H9 (cell line): ENCODE measurements around the gene C14orf132. TPM values are rescaled to one million over a fixed set of nuclear protein-coding genes. Genes with fewer than 3 reads are reported as not detected.

Experiments
- DNase-seq: peaks from one replicate; pipeline ENCODE4 v3.0.0-alpha.2; 2017
- H2AFZ ChIP-seq: one replicate; pipeline ENCODE4 v1.6.1; 2013; ENCODE audit warnings: mild to moderate bottlenecking, low read length, control low read depth, moderate library complexity
- H2AK5ac ChIP-seq: 2 replicates; pipeline ENCODE4 v1.6.1; 2013; ENCODE audit warnings: low read length, control low read depth, mixed read lengths; ENCODE audit not compliant: insufficient read length
- H2BK120ac ChIP-seq: one replicate; pipeline ENCODE4 v1.6.1; 2013; ENCODE audit warnings: low read depth, mild to moderate bottlenecking, low read length, control low read depth, inconsistent platforms; ENCODE audit not compliant: poor library complexity, severe bottlenecking
- H2BK12ac ChIP-seq: 2 replicates; pipeline ENCODE4 v1.6.1; 2013; ENCODE audit warnings: low read length, control low read depth, mixed read lengths, low read depth; ENCODE audit not compliant: insufficient read length
- H2BK15ac ChIP-seq: 2 replicates; pipeline ENCODE4 v1.6.1; 2013; ENCODE audit warnings: low read depth, low read length, control low read depth
- H2BK20ac ChIP-seq: one replicate; pipeline ENCODE4 v1.6.1; 2013; ENCODE audit warnings: low read depth, mild to moderate bottlenecking, low read length, control low read depth, inconsistent platforms; ENCODE audit not compliant: poor library complexity, severe bottlenecking
- H2BK5ac ChIP-seq: 2 replicates; pipeline ENCODE4 v1.6.1; 2013; ENCODE audit warnings: low read length, control low read depth, mixed read lengths; ENCODE audit not compliant: insufficient read length
- H3K14ac ChIP-seq: 2 replicates; pipeline ENCODE4 v1.6.1; 2013; ENCODE audit warnings: low read length, control low read depth; ENCODE audit not compliant: insufficient read depth
- H3K18ac ChIP-seq: 2 replicates; pipeline ENCODE4 v1.6.1; 2013; ENCODE audit warnings: low read depth, mild to moderate bottlenecking, mixed read lengths, low read length, control low read depth; ENCODE audit not compliant: insufficient read length
- H3K23ac ChIP-seq: 2 replicates; pipeline ENCODE4 v1.6.1; 2013; ENCODE audit warnings: low read length, control low read depth, mixed read lengths, low read depth; ENCODE audit not compliant: insufficient read length
- H3K23me2 ChIP-seq: 2 replicates; pipeline ENCODE4 v1.6.1; 2013; ENCODE audit warnings: low read depth, mild to moderate bottlenecking, mixed read lengths, low read length, control low read depth; ENCODE audit not compliant: insufficient read length, poor library complexity, severe bottlenecking
- H3K27ac ChIP-seq: 2 replicates; pipeline ENCODE4 v1.5.1; 2013; ENCODE audit warnings: low read length, control low read depth, mixed read lengths, low read depth; ENCODE audit not compliant: insufficient read length
- H3K27me3 ChIP-seq: 2 replicates; pipeline ENCODE4 v1.6.1; 2013; ENCODE audit warnings: low read length, control low read depth, inconsistent platforms; ENCODE audit not compliant: insufficient read depth
- H3K4ac ChIP-seq: 2 replicates; pipeline ENCODE4 v1.6.1; 2013; ENCODE audit warnings: low read depth, mild to moderate bottlenecking, control low read depth, inconsistent platforms, low read length, moderate library complexity
- H3K4me1 ChIP-seq: 2 replicates; pipeline ENCODE4 v1.6.1; 2013; ENCODE audit warnings: low read length, control low read depth, inconsistent platforms; ENCODE audit not compliant: insufficient read depth
- H3K4me2 ChIP-seq: 2 replicates; pipeline ENCODE4 v1.6.1; 2013; ENCODE audit warnings: low read length, control low read depth, mixed read lengths; ENCODE audit not compliant: insufficient read length, insufficient read depth
- H3K56ac ChIP-seq: 2 replicates; pipeline ENCODE4 v1.6.1; 2013; ENCODE audit warnings: low read depth, mild to moderate bottlenecking, mixed read lengths, low read length, control low read depth; ENCODE audit not compliant: insufficient read length
- H3K79me1 ChIP-seq: 2 replicates; pipeline ENCODE4 v1.6.1; 2013; ENCODE audit warnings: low read depth, mild to moderate bottlenecking, moderate library complexity, low read length, control low read depth, inconsistent platforms; ENCODE audit not compliant: insufficient read depth, poor library complexity, severe bottlenecking
- H3K79me2 ChIP-seq: 2 replicates; pipeline ENCODE4 v1.6.1; 2013; ENCODE audit warnings: low read length, control low read depth, inconsistent platforms; ENCODE audit not compliant: insufficient read depth
- H3K9ac ChIP-seq: 2 replicates; pipeline ENCODE4 v1.6.1; 2013; ENCODE audit warnings: low read length, control low read depth, mixed read lengths; ENCODE audit not compliant: insufficient read length; ENCODE audit errors: extremely low read depth
- H3K9me3 ChIP-seq: one replicate; pipeline ENCODE4 v1.6.1; 2013; ENCODE audit warnings: low read depth, low read length, inconsistent platforms; ENCODE audit not compliant: control insufficient read depth
- H3T11ph ChIP-seq: one replicate; pipeline ENCODE4 v1.6.1; 2013; ENCODE audit warnings: mild to moderate bottlenecking, low read length, control low read depth, inconsistent platforms
- H4K20me1 ChIP-seq: one replicate; pipeline ENCODE4 v1.6.1; 2013; ENCODE audit not compliant: control insufficient read depth, insufficient read length, insufficient read depth
- H4K5ac ChIP-seq: 2 replicates; pipeline ENCODE4 v1.6.1; 2013; ENCODE audit warnings: low read depth, mild to moderate bottlenecking, mixed read lengths, low read length, control low read depth; ENCODE audit not compliant: insufficient read length
- H4K8ac ChIP-seq: replicated peaks from 2 replicates; pipeline ENCODE4 v1.6.1; 2013; ENCODE audit warnings: low read length, control low read depth, mixed read lengths, low read depth; ENCODE audit not compliant: insufficient read length
- H4K91ac ChIP-seq: 2 replicates; pipeline ENCODE4 v1.6.1; 2013; ENCODE audit warnings: low read depth, mild to moderate bottlenecking, moderate library complexity, mixed read lengths, low read length, control low read depth; ENCODE audit not compliant: insufficient read length
- H3K27ac Mint-ChIP-seq, 3 experiments: 2 replicates in 2 of 3; 3 replicates in 1 of 3; pipeline ENCODE4 v1.8.0; 2020 to 2021; ENCODE audit warnings: mixed read lengths in 3 of 3, mild to moderate bottlenecking in 1 of 3, moderate library complexity in 1 of 3
- H3K27me3 Mint-ChIP-seq: 2 replicates; pipeline ENCODE4 v1.8.0; 2021; ENCODE audit warnings: low read depth, mild to moderate bottlenecking, moderate library complexity, mixed read lengths
- H3K36me3 Mint-ChIP-seq, 3 experiments: 2 replicates in 2 of 3; 3 replicates in 1 of 3; pipeline ENCODE4 v1.8.0; 2020 to 2021; ENCODE audit warnings: low read depth in 3 of 3, mixed read lengths in 3 of 3; ENCODE audit not compliant: insufficient read depth in 1 of 3
- H3K4me1 Mint-ChIP-seq, 2 experiments: 2 replicates each; pipeline ENCODE4 v1.8.0; 2020; ENCODE audit warnings: mixed read lengths in 2 of 2
- H3K4me3 Mint-ChIP-seq, 2 experiments: 2 replicates in 1 of 2; 3 replicates in 1 of 2; pipeline ENCODE4 v1.8.0; 2020 to 2021; ENCODE audit warnings: mild to moderate bottlenecking in 2 of 2, mixed read lengths in 2 of 2, moderate library complexity in 1 of 2
- H3K9me3 Mint-ChIP-seq, 2 experiments: 2 replicates in 1 of 2; 3 replicates in 1 of 2; pipeline ENCODE4 v1.8.0; 2020; ENCODE audit warnings: mild to moderate bottlenecking in 2 of 2, mixed read lengths in 2 of 2, moderate library complexity in 1 of 2
- CTCF ChIP-seq: fragments of 200-600 bp; sonication (generic); conservative IDR thresholded peaks from 3 replicates; pipeline ENCODE4 v1.8.0; 2021; ENCODE audit warnings: antibody characterized with exemption, mild to moderate bottlenecking
- WGBS: extraction: QIAGEN DNeasy Blood & Tissue Kit; methylation state at CpG from one replicate; pipeline ENCODE4 v1.1.7; 2013; ENCODE audit warnings: missing lambda C conversion rate, low lambda C conversion rate, mixed read lengths; ENCODE audit not compliant: insufficient read length; ENCODE audit errors: extremely low coverage; 5-methylcytosine and 5-hydroxymethylcytosine counted together
- total RNA-seq: library from RNA; stranded (reverse); gene quantifications from 2 replicates; pipeline ENCODE4 v1.2.1, GENCODE V29; 2021

The C14orf132 gene
- total RNA-seq, 1 experiment from 2014 or later, result 5.7 TPM

- Histone ChIP-seq H3K79me1 (no peaks in the 10 kb centered on the region), H4K20me1 (no peaks in the 10 kb centered on the region), H2BK20ac (no peak overlapping the region), H2BK12ac (no peak overlapping the region), H2BK5ac (no peak overlapping the region), H3K14ac (no peak overlapping the region), H2AFZ (no peak overlapping the region), H3K23me2 (no peaks in the 10 kb centered on the region), H3T11ph (no peak overlapping the region), H3K9ac (no peak overlapping the region), H3K79me2 (no peaks in the 10 kb centered on the region), H3K18ac (no peak overlapping the region), H3K4me1 (no peaks in the 10 kb centered on the region), H3K9me3 (no peaks in the 10 kb centered on the region), H2AK5ac (no peak overlapping the region), H4K5ac (no peak overlapping the region), H3K4ac (no peak overlapping the region), H2BK120ac (no peak overlapping the region), H3K4me2 (no peak overlapping the region), H4K8ac (no peak overlapping the region), H4K91ac (no peak overlapping the region), H3K27me3 (no peaks in the 10 kb centered on the region), H3K23ac (no peak overlapping the region), H3K27ac (no peak overlapping the region), H3K56ac (no peak overlapping the region), H2BK15ac (no peak overlapping the region)
- no peak overlapping the region for H3K4me3 Mint-ChIP-seq
- H3K9me3 Mint-ChIP-seq, result peaks cover 22 to 25% of the 10 kb centered on the region in 2 experiments
- no peak for TF ChIP-seq CTCF
- WGBS, result no CpG with 5 or more reads among the region's 10 CpGs
- peaks cover 3 to 5% of the 10 kb centered on the region in 2 experiments; a peak in 3 of 4 replicates for H3K4me1 Mint-ChIP-seq
- peak overlapping the region in 1 of 3 experiments; percentile 64; a peak in 1 of 7 replicates for H3K27ac Mint-ChIP-seq
- H3K27me3 Mint-ChIP-seq, result peaks cover 23% of the 10 kb centered on the region
- DNase-seq, result no peak
- H3K36me3 Mint-ChIP-seq, result peaks cover 3 to 12% (median 6%) of the 10 kb centered on the region in 3 experiments; a peak in 4 of 7 replicates
These were observed 69.7 kb downstream of the C14orf132 start for GRCh38 chr14:96108911-96109310.
